ELF-1 (cell line): ENCODE data around the gene STARD4.

Source experiments
- DNase-seq: peaks from one replicate; pipeline ENCODE4 v3.0.0-alpha.2; 2016; ENCODE audit warnings: low read depth, low spot score

The STARD4 gene

GRCh38 chr5:111512375-111513130, at the start of gene STARD4:
Gene STARD4 (minus strand): TSS chr5:111512535. CDS start chr5:111507433, 5,102 bp downstream.
- DNase-seq = peak; percentile 98

GRCh38 chr5:111559680-111560079, 47.3 kb upstream of the STARD4 start:
- DNase-seq = no peak

GRCh38 chr5:111557686-111558085, 45.4 kb upstream of the STARD4 start:
- no peak for DNase-seq

- DNase-seq = no peak
Observed at GRCh38 chr5:111557111-111557510, 44.8 kb upstream of the STARD4 start.

- no peak for DNase-seq
Observed at GRCh38 chr5:111556501-111556900, 44.2 kb upstream of the STARD4 start.

- no peak for DNase-seq
Observed at GRCh38 chr5:111555760-111556159, 43.4 kb upstream of the STARD4 start.

GRCh38 chr5:111553868-111554267, 41.5 kb upstream of the STARD4 start:
- DNase-seq = no peak

GRCh38 chr5:111552896-111553295, 40.6 kb upstream of the STARD4 start:
- DNase-seq = no peak

- no peak for DNase-seq
Observed at GRCh38 chr5:111552492-111552891, 40.2 kb upstream of the STARD4 start.

- peak; percentile 26 for DNase-seq
Observed at GRCh38 chr5:111551569-111552275, 39.4 kb upstream of the STARD4 start.

GRCh38 chr5:111551161-111551560, 38.8 kb upstream of the STARD4 start:
- DNase-seq = no peak

GRCh38 chr5:111550282-111551020, 38.1 kb upstream of the STARD4 start:
- peak; percentile 89 for DNase-seq

GRCh38 chr5:111548992-111549649, 36.8 kb upstream of the STARD4 start:
- no peak for DNase-seq

- DNase-seq = no peak
Observed at GRCh38 chr5:111548348-111548950, 36.1 kb upstream of the STARD4 start.

- DNase-seq = no peak
Observed at GRCh38 chr5:111545031-111545430, 32.7 kb upstream of the STARD4 start.

GRCh38 chr5:111537141-111538024, 25.0 kb upstream of the STARD4 start:
- no peak for DNase-seq

- DNase-seq = no peak
Observed at GRCh38 chr5:111535879-111536549, 23.7 kb upstream of the STARD4 start.

- DNase-seq = no peak
Observed at GRCh38 chr5:111532886-111533582, 20.7 kb upstream of the STARD4 start.

- DNase-seq = peak; percentile 53
Observed at GRCh38 chr5:111530298-111530740, 18.0 kb upstream of the STARD4 start.
